Fibroblast of skin of back (primary cell): Measurements from ENCODE around the gene MAST4.

Experiments used
- DNase-seq: peaks from one replicate; pipeline ENCODE4 v3.0.0-alpha.2; 2013

The MAST4 gene

GRCh38 chr5:67000794-67001475, 404.7 kb downstream of the MAST4 start:
- no peak for DNase-seq

GRCh38 chr5:67002832-67003684, 406.9 kb downstream of the MAST4 start:
- no peak for DNase-seq

GRCh38 chr5:67003685-67003934, 407.4 kb downstream of the MAST4 start:
- no peak for DNase-seq

DNA sequence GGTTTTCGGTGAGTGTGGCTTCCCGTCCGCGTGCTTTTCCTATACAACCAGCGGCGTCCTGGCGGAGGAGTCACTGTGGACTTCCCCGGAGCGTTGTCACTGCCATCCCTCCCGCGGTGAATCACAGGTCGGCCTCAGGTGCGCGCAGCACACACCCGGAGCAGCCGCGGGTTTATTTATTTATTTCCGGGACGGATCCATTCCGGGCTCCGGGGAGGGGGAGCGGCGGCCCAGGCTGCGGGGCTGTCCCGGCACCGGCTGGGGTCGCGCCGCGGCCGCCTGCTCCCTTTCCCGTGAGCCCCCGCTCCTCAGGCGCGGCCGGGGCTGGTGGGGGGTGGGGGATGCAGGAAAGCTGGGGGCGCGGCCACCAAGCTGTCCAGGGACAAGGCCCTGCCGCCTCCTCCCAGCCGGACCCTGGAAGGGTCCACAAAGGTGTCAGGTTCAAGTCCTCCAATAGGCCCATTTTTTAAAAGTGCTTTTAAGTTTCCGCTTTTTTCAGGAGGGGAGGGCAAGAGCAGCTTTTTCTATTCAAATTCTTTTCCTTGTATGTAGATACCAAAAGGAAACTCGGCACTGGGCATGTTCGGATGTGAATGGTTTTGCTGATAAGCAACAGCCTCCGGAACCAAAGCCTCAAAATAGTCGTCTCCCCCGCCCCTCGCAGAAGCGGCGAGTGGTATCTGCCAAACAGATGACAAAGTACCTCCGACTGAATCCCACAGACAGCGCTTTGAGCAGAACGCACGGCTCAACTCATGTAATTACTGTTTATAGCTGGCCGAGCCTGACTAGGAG, 407.9 kb downstream of the MAST4 start:
- peak; percentile 86 for DNase-seq

- no peak for DNase-seq
Observed at GRCh38 chr5:67004730-67005350, 408.6 kb downstream of the MAST4 start.

GRCh38 chr5:67005737-67006499, 409.7 kb downstream of the MAST4 start:
- no peak for DNase-seq

- DNase-seq, result no peak
Observed at GRCh38 chr5:67006500-67006848, 410.3 kb downstream of the MAST4 start.

DNA sequence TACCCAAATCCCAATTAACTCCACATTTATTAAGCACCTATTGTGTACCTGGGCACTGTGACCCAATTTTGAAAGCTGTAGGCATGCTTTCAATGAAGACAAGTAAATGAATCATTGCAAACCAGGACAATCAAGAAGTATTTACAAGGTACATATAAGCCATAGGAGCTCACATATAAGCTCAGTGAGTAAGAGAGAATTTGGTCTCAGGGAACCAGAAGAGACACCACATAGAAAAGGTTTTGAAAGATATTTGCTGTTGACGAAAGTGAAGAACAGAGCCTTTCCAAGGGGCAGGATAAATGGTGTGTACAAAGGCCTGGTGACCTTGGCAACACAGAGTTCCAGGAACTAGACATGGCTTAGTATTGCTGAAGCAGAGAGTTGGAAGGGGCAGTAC, 412.8 kb downstream of the MAST4 start:
- no peak for DNase-seq

GRCh38 chr5:67010684-67011409, 414.7 kb downstream of the MAST4 start:
- peak; percentile 76 for DNase-seq

- no peak for DNase-seq
Observed at GRCh38 chr5:67011422-67011821, 415.2 kb downstream of the MAST4 start.

- DNase-seq, result no peak
Observed at GRCh38 chr5:67012171-67012570, 416.0 kb downstream of the MAST4 start.

DNA sequence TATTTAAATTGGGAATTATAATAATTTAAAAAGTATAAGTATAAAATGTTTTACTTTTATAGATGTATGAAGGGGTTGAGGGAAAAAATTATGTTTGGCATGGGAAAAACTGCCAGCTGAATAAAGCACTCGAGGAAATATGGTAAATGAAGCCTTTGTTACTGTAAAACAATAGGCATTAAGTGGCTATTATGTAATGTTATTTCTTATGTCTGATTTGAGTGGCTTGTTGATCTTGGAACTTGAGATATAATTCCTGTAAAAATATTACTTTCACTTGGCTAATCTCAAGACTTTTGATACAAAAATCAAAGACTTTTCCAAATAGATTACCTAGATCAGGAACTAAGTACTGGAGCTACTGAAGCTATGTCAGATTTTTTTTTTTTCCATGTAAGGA, 417.5 kb downstream of the MAST4 start:
- DNase-seq, result no peak

- no peak for DNase-seq
Observed at GRCh38 chr5:67014191-67014590, 418.0 kb downstream of the MAST4 start.

- DNase-seq, result no peak
Observed at GRCh38 chr5:67014957-67015400, 418.8 kb downstream of the MAST4 start.

DNA sequence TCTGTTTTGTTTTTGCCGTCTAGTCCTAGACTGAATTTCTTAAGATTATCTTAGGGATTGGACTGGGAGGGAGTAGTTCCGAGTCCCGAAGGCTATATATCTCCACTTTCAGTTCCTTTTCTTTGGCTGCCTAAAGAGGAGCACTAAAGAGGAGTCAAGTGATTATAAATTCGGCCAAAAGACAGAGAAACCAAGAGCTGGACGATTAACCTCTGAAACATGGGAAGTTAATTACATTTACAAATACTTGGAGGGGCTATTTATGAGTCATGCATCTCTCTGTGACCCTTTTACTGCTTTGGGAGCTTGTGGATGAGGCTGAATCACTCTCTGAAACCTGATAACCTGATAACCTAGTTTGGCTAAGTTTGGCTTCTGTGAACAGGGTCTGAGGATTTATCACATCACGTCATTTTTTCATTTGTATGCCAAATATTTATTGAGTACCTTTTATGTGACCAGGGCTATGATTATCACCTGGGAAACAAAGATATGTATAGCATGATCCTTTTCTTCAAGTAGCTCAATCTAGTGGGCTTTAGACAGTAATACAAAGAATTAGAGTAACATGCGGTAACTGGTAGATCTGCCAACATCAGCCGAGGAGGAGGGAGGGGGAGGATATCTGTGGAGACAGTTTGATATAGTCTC, 419.5 kb downstream of the MAST4 start:
- no peak for DNase-seq

GRCh38 chr5:67019065-67019845, 423.1 kb downstream of the MAST4 start:
- no peak for DNase-seq

DNA sequence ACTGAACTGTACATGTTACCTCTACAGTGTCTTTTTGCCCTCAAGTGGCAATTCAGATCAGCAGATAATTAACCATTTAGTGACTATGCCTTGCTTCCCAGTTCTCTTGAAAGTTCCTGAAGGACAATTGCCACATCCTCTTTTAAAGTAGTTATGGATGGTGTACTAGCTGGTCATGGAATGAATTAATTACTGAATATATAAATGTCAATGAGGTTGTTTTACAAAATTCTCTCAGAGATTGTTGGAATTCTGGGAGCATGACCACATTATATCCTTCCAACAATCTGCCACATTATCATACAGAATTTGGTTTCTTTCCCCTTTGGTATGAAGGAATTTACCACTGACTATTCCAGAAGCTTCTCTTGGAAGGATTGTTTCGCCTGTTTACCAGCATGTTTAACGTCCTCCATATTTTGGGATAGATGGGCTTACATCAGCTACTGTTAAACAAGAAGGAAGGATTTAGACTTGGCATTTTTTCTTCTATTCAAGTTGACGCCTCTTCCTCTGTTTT, 424.0 kb downstream of the MAST4 start:
- DNase-seq, result peak; percentile 41

DNA sequence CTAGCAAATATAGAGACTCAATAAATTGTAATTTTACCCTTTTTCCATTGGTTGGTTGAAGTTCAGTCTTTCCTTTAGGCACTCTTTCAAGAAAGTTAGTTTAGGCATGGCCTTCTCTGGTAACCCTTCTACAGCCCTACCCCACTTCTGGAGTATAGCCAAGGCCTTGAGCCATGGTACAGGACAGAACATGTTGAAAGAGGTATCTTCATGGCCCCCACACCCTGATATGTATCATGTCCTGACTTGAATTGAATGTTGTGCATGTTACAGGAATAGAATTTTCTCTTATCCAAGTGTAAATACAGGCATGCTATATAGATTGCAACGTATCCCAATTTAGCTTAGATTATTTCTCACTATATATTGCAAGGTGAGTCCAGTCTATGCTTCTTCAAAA, 424.8 kb downstream of the MAST4 start:
- no peak for DNase-seq

- no peak for DNase-seq
Observed at GRCh38 chr5:67021521-67021920, 425.3 kb downstream of the MAST4 start.

- DNase-seq, result no peak
Observed at GRCh38 chr5:67021962-67022361, 425.8 kb downstream of the MAST4 start.
